H1 (cell line): ENCODE results near the gene TIMMDC1. TPM values are rescaled to one million over a fixed set of nuclear protein-coding genes. Genes with fewer than 3 reads are reported as not detected.

ENCODE experiments used
- EGR1 ChIP-seq: IDR thresholded peaks from 2 replicates; pipeline ENCODE4 v1.6.1; 2011; ENCODE audit warnings: low read depth, low read length, borderline replicate concordance
- HDAC2 ChIP-seq, 2 experiments: fragments of 300-600 bp in 1 of 2; sonication (generic) in 1 of 2; IDR thresholded peaks; 2 replicates each; pipeline ENCODE4 v1.6.1; 2011 to 2012; ENCODE audit warnings: low read depth in 2 of 2, low read length in 2 of 2, mild to moderate bottlenecking in 2 of 2, moderate library complexity in 2 of 2, borderline replicate concordance in 1 of 2, inconsistent platforms in 1 of 2
- polyA plus RNA-seq, 7 experiments: library from polyadenylated mRNA; depleted of rRNA in 3 of 7; stranded (reverse) in 5 of 7; unstranded in 2 of 7; fragments of >200 nt in 5 of 7; fragments of 200-250 nt in 2 of 7; gene quantifications; 1 replicate in 5 of 7; 2 replicates in 1 of 7; 4 replicates in 1 of 7; pipeline versions ENCODE4 v1.2.1 to v1.2.3, GENCODE V29; 2011 to 2013; ENCODE audit warnings: missing spikeins in 2 of 7, mixed read lengths in 2 of 7
- total RNA-seq: library from RNA; stranded (reverse); fragmentation: NEBNext Ultra II Directional; extraction: Animal tissue kit (Norgen Biotek cat#: 25700); gene quantifications from 2 replicates; pipeline ENCODE4 v1.2.1, GENCODE V29; 2021

The TIMMDC1 gene
- total and polyA plus RNA-seq, 2 of the 8 experiments (the other 6 are each of a cell fraction or from before 2014, with no cell fraction given) = 80.7 to 128 TPM

- TF ChIP-seq EGR1 = no peak
- no peak for TF ChIP-seq HDAC2 (IDR thresholded peaks at IDR 0.05; ENCODE audit: borderline replicate concordance in 1 of 2, low read depth in 2 of 2, low read length in 2 of 2)
- TF ChIP-seq, all 59 proteins: peak for 0
Observed at GRCh38 chr3:119485563-119485962, 12.8 kb upstream of the TIMMDC1 start (continued).
